ENCODE data around the gene TKTL1.

DNA sequence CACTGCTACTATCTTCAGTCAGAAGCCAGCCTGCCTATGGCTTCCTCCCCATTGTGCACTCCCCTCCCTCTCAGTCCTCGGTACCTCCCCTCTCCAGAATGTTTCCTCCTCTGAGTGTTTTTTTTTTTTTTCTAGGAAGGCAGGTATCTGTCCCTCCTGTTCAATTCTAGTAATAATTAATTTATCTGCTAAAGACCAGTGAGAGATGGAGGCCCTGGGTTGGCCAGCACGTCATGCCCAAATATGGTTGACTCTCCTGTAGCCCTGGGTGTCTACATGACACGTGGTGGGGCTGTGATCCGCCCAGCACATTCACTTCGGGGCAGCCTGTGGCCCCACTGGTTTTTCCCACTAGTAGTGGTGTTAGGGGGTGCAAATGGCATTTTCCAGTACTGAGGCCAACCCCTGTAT is 77.0 kb downstream of the TKTL1 start:
- TF ChIP-seq CTCF (IDR thresholded peaks at IDR 0.05) = no peak
- no peak for TF ChIP-seq POLR2A (IDR thresholded peaks at IDR 0.05)

Measured in right lobe of liver (tissue), 4 donors.